SK-N-SH (cell line): ENCODE results near the gene ITGA2B.

Source experiments
- EP300 ChIP-seq, 2 experiments: IDR thresholded peaks; 2 replicates each; pipeline versions ENCODE4 v1.4.0 to v1.6.1; 2012; ENCODE audit warnings: borderline replicate concordance in 1 of 2, low read depth in 1 of 2, low read length in 1 of 2
- FOXM1 ChIP-seq: IDR thresholded peaks from 2 replicates; pipeline ENCODE4 v1.4.0; 2012; ENCODE audit warnings: low read depth, mild to moderate bottlenecking
- RFX5 ChIP-seq: IDR thresholded peaks from 2 replicates; pipeline ENCODE4 v1.6.1; 2012; ENCODE audit warnings: mild to moderate bottlenecking, improper control_type of control experiment, low read length

GRCh38 chr17:44379887-44380286 is 9.6 kb downstream of the ITGA2B start:
- TF ChIP-seq EP300 (IDR thresholded peaks at IDR 0.05; ENCODE audit: borderline replicate concordance in 1 of 2, low read depth in 1 of 2, low read length in 1 of 2) = no peak
- TF ChIP-seq RFX5 = no peak
- no peak for TF ChIP-seq FOXM1
